Hematopoietic multipotent progenitor cell treated with erythropoietin and hydrocortisone succinate and interleukin-3 and kit ligand, for 6 days (in vitro differentiated cells): ENCODE measurements around the gene EGFL8.
A peak's percentile ranks its signal among the peaks of the same experiment; 100 is the strongest.
"Not testable (repeated sequence)": the region's sequence is repeated elsewhere in the genome, so short reads cannot be mapped to it uniquely, and the experiment has no call there.

Experiments
- DNase-seq: peaks from one replicate; pipeline ENCODE4 v3.0.0-alpha.2; 2015

EGFL8 gene

DNA sequence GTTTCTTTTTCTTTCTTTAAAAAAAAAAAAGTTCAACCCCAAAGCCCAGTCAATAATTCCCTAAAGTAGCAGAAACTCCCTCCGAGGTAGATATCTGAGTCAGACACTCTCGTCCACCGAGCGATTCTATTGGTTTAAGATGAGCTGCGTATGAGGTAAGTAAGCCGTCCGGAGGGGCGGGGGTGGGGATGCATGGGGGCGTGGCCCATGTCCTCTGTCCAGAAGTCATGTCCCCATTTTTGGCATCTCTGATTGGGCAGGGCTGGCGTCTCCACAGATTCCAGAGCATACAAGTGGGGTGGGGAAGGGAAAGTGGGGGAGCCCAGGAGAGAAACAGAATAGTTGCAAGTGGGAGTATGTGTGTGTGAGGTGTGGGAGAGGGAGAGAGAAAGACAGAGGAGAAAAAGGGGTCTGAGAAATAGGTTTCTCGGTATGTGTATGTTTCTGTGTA is 21.3 kb downstream of the EGFL8 start:
- peak; percentile 84 for DNase-seq

DNA sequence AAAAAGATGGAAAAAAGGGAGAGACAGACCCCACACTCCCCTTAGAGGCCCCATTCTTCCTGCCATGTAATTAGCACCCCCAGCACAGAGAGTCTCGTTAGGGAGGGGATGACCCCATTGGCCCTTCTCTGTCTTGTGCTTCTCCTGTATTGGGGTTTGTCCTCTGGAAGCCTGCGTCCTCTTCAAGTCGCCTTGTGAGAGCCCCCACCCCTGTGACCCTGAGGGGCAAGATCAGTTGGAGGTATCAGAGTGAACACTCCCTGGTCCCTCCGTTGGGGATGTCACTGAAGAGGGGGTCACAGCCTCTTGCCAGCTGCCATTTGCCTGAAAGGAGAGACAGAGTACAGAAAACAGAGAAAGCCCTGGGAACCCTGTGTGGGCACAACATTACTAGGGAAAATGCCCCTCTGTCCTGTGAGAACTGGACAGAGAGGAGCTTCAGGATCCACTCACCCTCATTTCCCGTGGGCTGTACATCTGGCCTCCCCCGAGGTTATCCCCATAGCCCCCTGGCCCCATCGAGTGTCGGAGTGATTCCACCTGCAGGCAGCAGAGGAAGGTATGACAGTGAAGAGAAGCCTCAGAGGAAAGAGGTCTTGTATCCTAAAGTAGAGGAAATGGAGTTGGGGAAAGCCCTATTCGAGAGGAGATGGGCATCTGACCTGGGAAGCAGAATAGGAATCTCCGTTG is 21.9 kb downstream of the EGFL8 start:
- DNase-seq = not testable (repeated sequence)

DNA sequence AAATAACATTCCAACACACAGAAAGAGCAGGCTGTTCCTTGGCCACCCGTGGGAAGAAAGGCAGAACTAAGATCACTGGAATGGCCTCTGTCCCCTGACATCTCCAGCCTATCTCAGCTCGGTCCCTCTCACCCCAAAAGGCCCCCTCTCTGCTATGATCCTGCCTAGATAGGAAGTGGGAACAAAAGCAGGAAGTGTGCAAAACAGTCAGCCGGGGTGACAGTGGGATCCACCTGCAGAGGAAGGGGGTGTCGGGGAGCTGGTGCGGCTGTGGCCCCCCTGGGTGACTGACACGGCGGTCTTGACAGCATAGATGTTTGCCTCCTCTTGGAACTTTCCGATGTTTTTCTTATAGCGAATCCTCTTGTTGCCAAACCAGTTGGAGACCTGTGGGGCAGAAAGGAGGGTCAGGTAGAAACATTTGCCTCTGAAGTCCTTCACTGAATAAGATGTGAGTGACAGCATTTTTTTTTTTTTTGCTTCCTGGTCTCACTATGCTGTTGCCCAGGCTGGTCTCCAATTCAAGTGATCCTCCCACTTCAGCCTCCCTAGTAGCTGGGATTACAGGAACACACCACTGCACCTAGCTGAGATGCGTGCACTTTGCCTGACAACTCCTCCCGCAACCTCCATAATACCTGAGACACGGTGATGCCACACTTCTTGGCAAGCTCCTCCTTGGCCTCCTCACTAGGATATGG is 22.8 kb downstream of the EGFL8 start:
- no peak for DNase-seq

DNA sequence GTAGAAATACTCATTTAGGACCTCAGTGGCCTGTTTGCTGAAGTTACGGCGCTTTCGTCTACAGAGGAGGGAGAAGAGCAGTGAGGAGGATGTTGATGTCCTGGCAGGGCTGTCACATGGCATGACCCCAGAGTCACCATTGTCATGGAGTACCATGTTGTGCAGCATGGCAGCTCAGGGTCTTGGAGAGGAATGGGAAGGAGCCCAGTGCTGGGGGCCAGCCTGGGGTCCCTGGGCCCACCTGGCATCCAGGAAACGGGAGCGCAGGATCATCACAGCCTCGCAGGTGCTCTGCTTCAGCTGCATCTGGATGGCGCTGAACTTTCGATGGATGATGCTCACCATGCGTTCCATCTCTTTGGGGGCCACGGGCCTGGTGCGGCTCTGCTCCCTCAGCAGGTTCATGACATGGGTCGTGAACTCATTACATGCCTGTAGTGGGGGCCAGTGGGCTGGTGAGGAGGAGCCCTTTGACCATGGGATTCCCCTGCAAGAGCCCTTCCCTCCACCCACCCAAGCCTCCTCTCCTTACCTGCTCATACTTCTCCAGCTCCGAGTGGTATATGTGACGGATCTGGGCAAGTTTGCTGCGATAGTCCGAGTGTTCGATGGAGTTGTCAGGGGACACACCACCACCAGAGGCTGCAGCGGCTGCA is 23.5 kb downstream of the EGFL8 start:
- DNase-seq = not testable (repeated sequence)

DNA sequence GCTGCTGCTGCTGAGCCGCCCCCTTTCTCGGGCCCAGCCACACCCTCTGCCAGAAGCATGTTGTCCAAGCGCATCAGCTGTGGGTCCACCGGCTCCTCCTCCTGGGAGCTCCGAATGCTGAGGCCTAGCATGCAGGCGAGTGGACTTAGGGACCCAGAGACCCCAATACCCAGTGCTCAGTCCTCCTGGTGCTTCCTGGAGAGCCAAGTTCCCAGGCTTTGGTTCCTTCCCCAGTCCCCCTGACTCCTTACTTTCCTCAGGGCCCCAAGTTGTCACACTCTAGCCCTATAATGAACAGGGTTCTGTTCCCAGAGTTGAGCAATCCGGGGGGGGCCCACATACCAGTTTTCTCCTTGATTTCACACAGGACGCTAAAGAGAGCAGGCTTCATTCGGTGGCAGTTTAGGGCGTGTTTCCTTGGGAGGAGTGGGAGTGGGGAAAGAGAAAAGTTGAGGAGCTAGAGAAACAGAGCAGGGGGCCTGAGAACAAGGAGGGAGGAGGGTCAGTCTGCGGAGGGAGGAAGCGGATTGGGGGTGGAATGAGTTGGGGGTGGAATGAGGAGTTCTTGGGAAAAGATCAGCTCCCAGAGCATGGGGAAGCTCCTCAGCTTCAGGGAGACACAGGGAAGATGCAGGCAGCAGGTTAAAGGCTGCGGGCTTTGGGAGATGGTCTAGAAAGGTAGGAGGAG is 24.1 kb downstream of the EGFL8 start:
- DNase-seq = no peak

DNA sequence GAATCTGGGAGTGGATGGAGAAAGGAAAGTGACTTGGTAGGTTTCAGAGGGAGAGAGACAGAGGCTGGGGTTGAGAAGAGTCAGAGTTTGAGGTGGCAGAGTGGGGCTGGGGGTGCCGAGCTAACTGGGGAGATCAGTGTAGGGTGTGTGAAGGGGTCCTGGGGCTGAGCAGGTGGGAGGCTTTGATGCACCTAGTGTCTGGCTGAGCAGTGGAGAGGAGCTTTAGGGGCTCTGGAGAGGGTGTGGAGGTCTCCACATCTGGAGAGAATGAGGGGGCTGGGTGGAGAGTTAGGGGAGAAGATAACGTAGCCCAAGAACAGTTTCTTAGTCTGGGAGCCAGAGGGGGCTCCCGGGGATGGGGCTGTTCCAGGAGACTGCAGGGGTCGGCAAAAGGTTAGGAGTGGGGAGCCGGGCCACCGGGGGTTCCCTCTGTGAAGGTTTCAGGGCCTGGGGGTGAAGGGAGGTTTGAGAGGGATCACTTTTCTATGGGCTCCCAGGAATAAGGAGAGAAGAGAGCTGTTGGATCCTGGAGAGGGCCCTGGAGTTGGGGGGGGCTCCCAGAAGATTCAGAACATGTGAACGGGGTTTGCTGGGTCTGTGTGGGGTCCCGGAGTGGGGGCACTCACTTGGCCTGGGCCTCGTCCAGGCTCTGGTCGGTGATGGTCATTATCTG is 24.8 kb downstream of the EGFL8 start:
- no peak for DNase-seq

DNA sequence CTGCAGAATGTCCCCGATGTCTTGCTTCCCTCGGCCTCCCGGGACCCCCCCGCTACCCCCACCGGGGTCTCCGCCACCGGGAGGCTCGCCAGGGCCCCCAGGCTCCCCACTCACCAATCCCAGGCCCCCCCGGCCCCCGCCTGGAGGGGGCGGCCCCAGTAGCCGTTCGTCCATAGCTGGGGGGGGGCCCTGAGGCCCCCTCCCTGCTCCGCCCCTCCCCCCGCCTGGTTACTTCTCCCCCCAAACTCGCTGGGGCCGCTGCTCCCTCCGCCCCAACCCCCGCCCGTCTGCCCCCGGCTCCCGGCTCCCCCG is 25.3 kb downstream of the EGFL8 start:
- no peak for DNase-seq

DNA sequence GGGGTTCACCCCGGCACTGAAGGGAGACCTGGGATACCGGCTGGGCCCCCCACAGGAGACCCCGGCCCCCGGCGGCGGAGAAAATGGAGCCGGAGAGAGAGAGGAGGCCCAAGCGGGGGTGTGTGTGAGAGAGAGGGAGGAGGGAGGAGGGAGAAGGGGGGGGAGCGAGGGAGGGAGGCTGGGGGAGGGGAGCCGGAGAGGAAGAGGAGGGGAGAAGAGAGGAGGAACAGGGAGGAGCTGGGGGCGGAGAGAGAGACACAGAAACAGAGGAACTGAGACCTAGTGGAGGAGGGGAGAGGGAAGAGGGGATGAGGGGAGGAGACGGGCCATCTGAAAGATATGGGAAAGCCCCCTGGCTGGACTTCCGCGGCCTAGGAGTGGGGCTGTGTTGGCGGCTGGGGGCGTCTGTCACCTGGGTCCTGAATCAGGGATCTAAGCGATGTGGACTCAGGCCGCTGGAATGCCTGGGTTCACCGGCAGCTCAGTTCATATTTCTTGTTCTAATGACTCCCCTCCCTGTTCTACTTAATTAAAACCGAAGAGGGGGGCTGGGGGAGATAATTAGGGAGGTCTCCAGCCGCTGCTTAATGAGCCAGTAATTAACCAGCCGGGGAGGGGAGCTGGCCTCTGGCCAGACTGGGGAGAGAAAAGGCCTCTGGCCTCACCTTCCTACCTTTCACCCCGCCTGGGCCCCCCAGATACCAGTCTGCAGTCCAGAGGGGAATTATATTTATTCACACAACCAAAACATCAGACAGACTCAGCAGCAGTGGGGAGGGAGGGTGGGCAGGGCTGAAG is 25.9 kb downstream of the EGFL8 start, which contains the start of gene PBX2:
PBX2 (minus strand) TSS at position 149 of the 798 bp plus-strand sequence. CDS start 287 bp downstream, outside the sequence.
- DNase-seq = peak; percentile 98

DNA sequence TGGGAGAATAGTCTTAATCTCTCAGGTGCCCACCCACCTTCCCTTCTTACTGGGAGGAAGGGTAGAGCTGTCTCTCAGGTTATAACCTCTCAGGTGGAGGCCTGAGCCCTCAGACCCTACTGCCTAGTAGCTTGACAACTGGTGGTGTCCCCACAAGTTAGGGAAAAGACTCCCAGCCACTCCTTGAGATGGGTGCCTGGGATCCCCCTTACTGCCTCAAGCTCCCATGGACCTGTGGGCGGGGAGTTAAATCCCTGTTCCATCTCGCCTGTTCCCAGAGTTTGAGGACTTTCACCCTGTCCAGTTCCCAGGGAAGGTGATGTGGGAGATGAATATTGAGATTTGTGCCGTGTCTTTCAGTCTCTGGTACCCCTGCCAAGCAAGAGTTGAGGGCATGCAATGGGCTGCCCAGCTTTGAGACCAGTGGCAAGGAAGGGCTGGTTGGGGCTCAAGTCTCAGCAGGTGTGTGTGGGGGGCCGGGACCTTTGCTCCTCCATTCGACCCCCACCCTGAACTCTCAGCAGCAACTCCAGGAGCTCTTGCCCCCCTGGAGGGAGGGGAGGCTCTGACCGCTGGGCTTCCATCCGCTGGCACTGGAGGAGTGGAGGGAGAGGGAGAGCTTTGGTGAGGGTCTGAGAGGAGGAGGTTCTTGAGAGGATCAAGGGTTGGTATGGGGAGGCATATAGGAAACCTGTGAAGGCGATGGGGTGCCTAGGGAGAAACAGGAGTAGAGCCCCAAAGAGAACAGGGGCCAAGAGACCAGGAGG is 26.7 kb downstream of the EGFL8 start:
- DNase-seq = no peak

DNA sequence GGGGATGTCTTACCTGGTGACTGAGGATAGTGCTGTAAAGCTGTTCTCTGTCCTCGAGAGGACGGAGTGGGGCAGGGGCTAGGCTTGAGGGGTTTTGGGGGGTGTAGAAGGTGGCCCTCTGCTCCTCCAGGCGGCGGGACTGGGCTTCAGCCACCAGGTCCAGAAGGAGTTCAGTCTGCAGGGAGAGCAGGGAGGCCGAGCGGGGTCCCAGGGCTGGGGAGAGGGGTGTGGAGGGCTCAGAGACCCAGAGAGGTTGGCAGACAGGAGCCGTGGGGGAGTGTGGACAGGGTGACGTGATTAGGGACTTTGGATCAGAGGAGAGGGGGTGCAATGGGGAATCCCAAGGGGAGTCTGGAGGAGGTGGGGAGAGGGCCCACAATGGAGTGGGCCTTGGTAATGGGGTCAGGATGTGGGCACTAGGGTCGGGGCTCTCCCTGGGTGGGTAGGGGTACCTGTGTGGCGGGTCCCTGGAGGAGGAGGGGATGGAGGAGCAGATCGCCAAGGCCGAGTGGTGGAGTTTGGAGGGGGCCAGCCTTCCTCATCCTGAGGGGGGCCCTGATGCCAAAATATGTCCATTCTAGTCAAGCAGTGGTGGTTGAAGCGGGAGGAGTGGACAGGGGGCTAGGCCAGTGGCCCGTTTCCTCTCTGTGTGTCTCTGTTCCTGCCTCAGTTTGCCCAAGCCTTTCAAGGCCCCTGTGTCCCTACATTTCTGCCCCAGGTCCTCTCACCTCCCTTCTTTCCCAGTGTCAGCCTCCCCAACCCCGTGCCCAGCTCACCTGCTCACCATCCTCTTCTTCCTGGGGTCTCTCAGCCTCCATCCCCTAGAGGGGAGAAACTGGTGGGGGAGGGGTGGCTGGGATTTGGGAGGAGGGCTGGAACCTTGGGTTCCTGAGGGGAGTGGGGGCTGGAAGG is 27.6 kb downstream of the EGFL8 start:
- DNase-seq = no peak

DNA sequence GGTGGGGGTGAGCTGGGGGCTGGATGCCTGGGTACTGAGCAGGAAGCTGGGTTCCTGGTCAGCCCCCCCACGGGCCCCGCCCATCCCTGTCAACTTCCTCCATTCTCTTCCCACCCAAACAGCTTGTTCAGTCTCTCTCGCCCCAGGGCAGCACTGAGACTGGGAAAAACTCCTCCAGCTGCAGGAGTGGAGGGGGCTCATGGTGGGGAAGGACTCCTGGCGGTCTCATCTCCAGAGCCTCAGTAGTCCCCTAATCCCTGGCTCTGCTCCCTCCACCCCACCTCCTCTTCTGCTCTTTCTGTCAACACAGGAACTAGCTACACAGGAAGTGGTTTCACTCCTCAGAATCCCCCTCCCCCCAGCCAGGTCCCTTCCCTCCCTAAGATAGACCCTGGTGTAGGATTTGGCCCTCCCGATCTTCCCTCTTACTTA is 28.2 kb downstream of the EGFL8 start, which contains the start of gene GPSM3:
GPSM3 (minus strand) TSS at position 36 of the 432 bp plus-strand sequence. CDS start 130 bp downstream, outside the sequence.
- DNase-seq = peak; percentile 81

DNA sequence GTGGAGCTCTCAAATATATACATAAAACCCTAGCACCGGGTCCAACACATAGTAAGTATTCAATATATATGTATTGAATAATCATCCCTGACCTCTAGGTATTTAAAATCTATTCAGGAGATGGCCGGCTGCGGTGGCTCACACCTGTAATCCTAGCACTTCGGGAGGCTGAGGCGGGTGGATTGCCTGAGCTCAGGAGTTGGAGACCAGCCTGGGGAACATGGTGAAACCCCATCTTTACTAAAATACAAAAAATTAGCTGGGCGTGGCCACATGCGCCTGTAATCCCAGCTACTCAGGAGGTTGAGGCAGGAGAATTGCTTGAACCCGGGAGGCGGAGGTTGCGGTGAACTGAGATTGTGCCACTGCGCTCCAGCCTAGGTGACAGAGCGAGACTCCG is 28.7 kb downstream of the EGFL8 start:
- not testable (repeated sequence) for DNase-seq

DNA sequence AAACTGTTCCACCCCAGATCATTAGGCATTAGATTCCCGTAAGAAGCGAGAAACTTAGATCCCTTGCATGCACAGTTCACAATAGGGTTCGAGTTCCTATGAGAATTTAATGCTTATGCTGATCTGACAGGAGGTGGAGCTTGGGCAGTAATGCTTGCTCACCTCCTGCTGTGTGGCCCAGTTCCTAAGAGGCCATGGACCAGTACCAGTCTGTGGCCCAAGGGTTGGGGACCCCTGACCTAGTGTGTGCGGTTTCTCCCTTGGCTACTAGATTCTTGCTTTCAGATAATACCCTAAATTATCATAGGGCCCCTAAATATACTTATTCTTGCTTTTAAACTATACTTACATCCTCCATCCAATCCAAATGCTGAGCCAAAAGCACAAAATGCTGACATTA is 30.0 kb downstream of the EGFL8 start:
- DNase-seq = no peak

DNA sequence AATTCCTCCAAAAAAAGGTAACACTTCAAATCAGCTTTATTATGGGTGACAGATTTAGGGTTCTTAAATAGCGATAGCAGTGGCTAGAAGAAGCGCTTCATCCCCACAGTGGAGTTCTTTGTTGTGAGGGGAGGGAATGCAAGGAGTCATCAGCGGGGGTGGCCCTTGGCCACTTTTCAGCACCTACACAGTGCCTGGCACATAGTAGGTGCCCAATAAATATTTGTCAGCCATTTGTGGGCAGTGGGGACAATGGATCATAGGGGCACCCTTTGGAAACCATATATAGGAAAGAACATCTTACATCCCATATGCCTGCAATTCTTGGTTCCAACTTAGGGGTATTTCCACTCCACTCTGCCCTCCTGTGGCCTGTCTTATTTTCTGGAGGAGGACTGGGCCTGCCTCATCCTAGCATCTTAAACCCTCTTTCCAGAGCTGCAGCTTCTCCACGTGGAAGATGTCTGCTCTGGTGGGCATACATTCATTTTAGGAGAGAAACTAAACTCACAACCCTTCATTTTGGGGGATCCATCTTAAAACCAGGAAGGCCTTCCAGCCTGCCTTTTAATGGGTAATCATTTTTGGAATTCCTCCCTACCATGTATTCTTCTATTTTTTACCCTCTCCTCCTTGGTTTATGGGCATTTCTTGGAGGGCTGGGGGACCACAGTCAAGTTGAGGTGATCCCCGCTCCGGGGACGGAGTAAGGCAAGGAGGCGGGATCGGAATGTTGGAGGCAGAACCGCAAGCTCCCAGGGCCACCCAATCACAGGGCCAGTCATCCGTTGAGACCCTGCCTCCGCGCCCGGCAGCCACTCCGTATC is 30.6 kb downstream of the EGFL8 start:
- DNase-seq = peak; percentile 83

DNA sequence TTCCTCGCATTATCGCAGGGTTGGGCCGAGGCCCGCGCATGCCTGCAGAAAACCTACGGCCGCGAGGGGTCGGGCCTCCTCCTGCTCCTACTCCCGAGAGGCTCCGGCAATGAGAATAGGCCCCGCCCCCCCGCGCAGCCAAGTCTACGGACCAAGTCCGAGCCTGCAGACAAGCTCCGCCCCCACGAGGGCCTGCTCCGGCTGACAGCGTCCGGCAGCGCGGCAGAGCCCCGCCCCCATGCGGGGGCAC is 31.2 kb downstream of the EGFL8 start:
- DNase-seq = peak; percentile 100

DNA sequence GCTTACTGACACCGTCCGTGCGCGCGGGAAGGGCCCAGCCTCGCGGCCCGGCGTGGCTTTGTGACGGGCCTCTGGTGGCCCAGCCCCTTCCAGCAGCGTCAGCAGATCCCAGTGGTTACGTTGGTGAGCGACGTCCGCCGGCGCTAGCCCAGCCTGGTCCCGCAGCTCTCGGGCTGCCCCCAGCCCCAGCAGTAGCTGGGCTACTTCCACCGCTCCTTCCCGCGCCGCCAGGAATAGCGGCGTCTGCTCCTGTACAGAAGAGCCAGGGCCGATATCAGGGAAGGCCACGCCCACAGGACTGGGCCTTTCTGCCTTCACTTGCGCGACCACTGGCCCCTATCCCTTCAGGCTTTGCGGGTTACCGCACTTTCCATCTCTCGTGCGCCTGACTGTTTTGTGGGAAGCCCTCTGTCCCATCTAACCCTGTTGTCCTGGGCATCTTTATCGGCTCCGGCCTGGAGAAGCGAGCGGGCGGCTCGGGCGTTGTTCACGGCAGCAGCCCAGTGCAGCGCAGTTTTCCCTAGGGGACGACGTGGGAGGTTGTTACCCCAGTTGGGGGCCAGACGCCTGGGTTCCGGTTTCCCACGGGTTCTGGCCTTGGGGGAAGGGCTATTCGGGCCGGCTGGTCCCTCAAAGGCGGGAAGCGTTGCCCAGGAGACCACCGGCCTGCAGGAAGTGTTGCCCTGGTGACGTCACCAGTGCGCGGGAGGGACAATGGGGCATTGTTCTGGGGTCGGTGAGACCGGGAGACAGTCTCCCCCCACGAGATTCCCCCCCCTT is 31.7 kb downstream of the EGFL8 start:
- DNase-seq = peak; percentile 81

DNA sequence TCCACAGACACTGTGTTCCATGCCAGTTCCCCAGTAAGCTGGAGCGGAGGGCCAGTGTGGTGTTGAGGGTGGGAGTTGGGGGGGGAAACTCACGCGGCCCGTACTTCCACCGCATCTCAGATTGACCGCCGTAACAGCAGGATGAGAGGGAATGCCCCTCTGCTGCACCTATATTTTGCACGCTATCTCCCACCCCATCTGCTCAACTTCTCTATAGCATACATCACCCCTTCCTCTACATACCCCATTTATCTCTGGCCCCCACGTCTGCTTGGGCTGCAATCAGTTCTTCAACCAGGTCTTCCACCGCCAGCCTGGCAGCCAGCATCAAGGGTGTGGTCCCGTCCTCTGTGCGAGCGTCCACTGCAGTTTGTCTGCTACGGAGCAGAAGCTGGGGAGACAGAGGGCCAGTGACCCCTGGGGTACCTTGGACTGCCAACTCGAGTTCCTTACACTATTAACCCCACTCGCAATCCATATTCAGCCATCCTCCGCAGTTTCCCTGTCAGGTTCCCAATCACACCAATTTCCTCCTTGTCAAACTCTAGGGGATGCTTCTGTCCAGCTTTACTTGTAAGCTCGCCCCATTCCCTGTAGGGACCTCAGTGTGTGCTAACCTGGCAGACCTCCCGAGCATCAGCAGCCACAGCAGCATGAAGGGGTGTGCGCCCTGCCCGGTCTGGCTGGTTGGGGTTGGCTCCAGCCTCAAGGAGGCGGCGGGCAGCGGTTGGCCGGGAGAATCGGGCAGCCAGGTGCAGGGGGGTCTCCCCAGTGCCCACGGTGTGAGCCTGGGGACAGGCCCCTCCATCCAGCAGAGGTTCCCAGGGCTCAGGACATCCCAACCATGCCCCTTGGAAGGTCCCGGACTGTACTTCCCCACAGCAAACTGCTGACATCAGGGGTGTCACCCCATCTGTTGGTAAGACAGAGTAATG is 32.6 kb downstream of the EGFL8 start:
- DNase-seq = peak; percentile 66
